GM12892 (cell line): ENCODE results near the gene CDKN2B-AS1.

ENCODE experiments used
- POLR2A ChIP-seq: IDR thresholded peaks from 2 replicates; pipeline ENCODE4 v1.6.1; 2011; ENCODE audit warnings: low read depth, low read length, control low read depth
- POLR2AphosphoS5 ChIP-seq: IDR thresholded peaks from 2 replicates; pipeline ENCODE4 v1.6.1; 2011; ENCODE audit warnings: low read depth, low read length, control low read depth

- TF ChIP-seq POLR2A (no peak), POLR2AphosphoS5 (no peak)
Measured at GRCh38 chr9:21966140-21966851, 28.3 kb upstream of the CDKN2B-AS1 start.
